Ramos (cell line): ENCODE data around the gene RFC5.
"Not testable (repeated sequence)": the region's sequence is repeated elsewhere in the genome, so short reads cannot be mapped to it uniquely, and the experiment has no call there.

ENCODE experiments used
- in situ Hi-C: fragments of 300-500 bp; cut with MboI; formaldehyde crosslinking; loops from one replicate; pipeline ENCODE4 v1.14.3; 2022; ENCODE audit warnings: low sequenced_read_pairs; ENCODE audit not compliant: unreplicated experiment

RFC5 gene

DNA sequence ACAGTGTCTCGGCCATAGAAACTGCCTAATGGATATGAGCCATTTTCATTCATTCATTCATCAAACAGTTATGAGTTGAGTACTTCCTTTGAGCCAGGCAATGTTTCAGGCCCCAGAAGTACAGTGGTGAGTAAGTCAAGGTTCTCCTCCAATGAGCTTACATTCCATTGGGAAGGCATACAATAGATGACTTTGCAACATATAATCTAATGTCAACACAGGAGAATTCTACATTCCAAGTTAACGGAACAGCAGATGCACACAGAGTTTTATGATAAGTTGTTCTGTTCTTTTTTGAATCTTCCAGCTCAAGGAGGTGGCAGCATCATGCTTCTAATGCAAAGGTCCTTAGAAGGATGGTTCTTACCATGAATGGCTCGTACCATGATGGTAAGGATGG, 3.2 kb upstream of the RFC5 start:
- in situ Hi-C loops: no loop called here

DNA sequence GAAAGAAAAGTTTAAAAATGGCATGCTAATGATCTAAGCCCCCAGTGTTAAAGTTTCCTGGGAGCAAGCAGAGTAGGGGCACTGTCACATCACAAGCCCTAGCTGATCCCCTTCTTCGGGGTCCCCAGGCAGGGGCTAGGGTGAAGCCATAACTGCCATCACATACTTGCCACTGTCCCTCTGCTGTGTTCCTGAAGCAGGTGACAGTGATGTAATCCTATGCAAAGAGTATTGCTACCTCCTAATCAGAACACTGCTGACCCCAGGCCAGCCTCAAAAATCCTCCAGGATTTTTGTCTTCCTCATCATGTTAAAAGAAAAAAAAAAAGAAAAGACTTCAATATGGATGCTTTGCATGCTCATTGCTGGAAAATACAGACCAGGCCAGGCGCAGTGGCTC, 1.2 kb upstream of the RFC5 start:
- in situ Hi-C loops: no loop called here

DNA sequence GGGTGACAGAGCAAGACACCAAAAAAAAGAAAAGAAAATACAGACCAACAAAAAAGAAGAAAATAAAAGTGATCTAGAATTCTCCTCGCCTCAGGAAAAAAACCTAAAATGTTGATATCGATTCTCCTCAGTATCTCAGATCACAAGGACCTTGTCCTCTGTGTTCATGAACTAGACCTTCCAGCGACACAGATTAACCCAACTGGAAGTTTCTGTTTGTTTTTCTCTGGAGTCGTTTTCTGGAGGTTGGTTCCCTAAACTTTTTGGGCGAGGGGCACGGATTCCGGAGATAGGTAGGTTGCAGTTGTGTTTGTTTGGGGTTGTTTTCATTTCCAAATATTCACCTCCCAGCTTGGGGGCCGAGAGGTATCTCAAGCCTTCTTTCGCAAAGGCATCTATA, 559 bp upstream of the RFC5 start:
- in situ Hi-C loops: no loop called here

DNA sequence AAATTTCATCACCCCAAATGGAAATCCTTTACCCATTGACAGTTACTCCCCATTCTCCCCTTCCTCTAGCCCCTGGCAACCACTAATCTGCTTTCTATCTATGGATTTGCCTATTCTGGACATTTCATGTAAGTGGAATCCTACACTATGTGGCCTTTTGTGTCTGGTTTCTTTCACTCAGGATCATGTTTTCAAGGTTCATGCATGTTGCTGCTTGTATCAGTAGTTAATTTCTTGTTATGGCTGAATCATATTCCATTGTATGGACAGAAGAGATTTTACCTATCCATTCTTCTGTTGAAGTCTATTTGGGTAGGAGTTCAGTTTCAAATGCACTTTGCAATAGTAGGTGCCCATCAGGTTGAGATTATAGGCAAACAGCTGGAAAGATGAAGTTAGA, 1.4 kb downstream of the RFC5 start:
- in situ Hi-C loops: no loop called here

DNA sequence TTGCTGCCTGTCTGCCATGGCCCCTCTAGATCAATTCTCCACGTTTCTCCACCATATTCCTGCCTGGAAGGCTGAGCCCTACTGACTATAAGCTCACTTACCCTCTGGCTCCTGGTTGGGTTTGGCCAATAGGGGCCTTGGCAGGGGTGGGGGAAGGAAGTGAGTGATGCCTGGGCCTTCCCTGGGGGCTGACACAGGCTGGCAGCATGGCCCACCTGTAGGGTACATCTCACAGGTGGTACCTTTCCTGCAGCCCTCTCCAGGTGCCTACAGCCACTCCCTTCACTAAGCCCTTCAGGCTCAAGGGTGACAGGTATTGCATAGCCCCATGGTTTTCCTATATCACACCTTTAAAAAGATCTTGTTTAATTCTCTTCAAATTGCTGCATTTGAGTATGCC, 3.5 kb downstream of the RFC5 start:
- in situ Hi-C loops: no loop called here

DNA sequence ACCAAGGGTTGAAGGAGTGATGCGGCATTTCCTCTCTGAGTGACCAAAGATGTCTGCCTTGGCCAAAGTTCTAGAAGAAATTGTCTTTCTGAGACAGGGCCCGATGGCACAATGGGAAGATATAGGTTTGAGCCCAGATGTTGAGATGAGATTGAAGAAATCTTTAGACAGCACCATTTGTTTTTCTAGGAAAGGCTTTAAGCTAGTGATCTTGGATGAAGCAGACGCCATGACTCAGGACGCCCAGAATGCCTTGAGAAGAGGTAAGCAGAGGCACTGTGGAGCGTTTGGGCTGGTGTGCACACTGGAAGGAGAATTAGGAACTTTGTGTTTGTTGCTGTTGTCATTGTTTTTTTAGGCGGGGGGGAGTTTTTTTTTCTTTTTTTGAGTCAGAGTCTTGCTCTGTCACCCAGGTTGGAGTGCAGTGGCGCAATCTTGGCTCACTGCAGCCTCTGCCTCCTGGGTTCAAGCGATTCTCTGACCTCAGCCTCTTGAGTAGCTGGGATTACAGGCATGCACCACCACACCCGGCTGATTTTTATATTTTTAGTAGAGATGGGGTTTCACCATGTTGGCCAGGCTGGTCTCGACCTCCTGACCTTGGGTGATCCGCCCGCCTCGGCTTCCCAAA, 5.7 kb downstream of the RFC5 start:
- in situ Hi-C loops: not testable (repeated sequence)

DNA sequence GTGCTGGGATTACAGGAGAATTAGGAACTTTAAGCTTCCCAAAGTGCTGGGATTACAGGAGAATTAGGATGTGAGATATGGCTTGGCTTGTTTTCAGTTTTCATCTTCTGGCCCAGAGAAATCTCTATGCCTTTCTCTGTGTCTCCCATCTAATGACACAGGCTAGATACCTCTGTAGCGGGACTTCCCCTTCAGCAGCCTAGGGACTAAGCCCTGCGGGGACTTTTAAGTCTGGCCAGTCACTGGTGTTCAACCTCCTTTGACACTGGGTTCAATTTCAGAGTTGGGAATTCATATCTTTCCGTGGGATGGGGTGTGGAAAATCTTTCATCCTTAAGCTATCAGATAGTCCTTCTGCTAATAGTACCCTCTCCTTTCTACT, 6.2 kb downstream of the RFC5 start:
- in situ Hi-C loops: no loop called here

DNA sequence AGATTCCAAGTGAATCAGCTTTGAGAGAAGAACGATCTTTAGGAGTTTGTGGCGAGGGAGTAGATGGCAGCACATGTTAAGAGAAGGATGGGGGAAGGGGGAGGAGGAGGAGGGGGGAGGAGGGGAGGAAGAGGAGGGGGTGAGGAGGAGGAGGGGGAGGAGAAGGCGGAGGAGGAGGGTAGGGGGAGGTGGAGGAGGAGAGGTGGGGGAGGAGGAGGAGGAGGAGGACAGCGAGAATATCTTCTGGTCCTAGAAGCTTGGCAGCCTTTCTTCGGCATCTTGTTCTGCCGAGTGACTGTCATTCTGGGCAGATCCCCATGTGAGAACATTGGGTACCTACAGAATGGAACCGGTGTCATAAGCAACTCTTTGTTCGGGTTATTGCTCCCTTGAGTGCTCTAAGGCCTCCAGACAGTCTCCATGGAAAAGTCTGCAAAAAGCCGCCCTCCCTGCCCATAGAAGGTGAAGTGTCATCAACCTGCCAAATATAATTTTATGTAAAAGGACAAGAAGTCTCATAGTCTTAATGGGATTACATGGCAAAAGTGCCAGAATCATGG, 6.9 kb downstream of the RFC5 start:
- in situ Hi-C loops: no loop called here

DNA sequence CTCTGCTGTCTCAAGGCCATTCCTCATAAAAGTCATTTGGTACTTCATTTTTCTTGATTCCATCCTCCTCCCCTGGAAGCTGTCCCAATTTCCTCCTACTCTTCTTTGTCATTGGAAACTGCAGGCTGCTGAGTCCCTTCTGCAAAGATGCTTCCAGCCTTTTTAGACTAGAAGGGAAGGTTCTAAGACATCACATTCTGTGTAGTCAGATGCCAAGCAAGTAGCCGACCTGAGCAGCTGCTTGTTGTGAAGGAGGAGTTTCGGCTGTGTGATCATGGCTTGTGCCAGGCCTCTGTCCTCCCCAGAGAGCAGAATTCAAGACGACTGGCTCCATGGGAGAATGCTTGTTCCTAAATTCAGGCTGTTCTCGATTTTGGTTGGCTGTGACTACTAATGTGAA, 8.7 kb downstream of the RFC5 start:
- in situ Hi-C loops: no loop called here

DNA sequence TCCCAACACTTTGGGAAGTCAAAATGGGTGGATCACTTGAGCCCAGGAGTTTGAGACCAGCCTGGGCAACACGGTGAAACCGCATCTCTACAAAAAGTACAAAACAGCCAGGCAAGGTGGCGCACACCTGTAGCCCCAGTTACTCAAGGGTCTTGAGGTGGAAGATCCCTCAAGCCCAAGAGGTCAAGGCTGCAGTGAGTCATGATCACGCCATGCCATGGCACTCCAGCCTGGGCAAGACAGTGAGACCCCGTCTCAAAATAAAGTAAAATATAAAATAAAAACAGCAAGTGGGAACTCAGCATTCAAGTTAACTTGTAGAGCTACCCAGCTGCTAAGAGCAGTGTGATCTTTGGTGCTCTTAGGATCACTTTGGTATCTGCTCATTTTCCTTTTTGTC, 12.7 kb downstream of the RFC5 start:
- in situ Hi-C loops: no loop called here

DNA sequence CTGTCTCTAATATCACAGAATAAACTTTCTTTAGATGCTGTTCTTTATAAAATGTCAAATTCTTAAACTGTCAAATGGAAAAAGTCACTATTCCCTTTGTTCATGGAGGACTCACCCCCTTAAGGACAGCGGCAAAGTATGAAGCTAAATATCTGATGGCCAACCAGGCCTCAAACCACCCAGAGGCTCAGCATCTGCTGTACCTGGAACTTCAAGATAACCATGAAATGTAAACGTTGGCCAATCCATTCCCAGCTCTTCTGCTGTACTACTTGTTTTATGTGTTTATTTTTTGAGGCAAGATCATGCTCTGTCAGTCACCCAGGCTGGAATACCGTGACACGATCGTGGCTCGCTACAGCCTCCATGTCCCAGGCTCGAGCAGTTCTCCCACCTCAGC, 15.7 kb downstream of the RFC5 start:
- in situ Hi-C loops: no loop called here

DNA sequence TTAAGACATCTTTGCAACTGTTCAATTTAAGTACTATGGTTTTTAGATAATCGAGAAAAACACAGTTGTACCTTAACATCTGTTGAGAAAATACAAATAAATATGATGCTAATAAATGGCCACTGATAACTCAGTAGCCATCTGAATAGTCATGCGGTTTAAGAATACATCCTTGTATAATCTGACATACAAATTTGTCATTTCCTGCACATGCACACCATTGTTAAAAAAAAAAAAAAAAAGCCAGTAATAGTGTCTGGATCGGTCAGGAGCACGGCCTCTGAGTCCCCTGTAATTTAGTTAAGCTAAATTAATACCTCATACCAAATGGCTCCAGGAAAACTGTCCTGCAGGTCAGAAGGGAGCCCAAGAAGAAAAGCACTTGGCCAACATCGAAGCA, 16.8 kb downstream of the RFC5 start:
- in situ Hi-C loops: no loop called here

DNA sequence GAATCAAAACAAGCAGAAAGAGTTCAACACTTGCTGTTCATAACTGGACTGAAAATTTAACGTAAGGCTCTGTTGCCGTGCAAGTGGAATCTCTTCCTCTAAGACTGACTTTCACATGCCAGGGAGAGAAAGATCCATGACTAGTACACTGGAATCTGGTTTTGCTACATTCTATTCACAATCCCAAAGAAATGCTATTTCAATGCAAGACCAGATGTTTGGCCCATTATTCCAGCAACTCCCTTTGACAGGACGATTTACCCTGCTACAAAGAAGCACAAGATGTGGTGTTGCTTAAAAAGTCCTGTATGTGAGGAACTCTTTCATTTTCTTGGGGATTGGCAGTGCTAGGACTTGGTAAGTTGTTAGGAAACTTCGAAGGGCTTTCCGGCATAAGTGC, 17.4 kb downstream of the RFC5 start:
- in situ Hi-C loops: no loop called here

DNA sequence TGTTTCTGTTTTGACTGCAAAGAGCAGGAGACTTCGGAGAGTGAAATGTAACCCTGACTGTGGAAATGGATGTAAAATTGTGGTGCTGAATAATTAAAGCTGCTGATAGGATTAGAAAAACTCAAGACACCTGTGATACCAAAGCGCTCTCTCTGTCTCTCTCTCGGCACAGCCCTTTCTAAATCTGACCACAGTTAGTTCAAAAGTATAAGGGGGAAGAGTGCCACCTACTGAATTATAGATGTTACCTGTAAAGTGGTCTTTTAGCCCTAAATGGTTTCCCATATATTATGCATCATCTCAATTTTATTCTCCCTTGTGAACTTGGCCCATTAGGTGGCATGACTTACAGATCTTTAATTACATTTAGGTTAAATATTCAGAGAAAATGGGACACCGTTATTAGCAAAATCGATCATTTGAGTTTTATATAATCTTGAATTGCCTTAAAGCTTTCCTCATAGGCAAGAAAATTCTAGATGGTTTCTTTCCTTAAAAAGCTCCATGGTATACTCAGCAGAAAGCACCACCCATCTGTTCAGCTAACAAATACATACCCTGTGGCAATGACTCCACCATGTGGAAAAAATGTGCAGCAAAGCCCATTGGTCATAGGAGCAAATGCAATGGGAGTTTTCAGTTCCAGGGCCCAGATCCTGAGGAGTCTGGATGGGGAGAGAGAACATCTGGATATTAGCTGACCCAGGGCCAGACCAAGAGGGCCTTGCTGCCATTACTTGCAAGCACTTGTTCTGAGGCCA, 18.1 kb downstream of the RFC5 start:
- in situ Hi-C loops: no loop called here

DNA sequence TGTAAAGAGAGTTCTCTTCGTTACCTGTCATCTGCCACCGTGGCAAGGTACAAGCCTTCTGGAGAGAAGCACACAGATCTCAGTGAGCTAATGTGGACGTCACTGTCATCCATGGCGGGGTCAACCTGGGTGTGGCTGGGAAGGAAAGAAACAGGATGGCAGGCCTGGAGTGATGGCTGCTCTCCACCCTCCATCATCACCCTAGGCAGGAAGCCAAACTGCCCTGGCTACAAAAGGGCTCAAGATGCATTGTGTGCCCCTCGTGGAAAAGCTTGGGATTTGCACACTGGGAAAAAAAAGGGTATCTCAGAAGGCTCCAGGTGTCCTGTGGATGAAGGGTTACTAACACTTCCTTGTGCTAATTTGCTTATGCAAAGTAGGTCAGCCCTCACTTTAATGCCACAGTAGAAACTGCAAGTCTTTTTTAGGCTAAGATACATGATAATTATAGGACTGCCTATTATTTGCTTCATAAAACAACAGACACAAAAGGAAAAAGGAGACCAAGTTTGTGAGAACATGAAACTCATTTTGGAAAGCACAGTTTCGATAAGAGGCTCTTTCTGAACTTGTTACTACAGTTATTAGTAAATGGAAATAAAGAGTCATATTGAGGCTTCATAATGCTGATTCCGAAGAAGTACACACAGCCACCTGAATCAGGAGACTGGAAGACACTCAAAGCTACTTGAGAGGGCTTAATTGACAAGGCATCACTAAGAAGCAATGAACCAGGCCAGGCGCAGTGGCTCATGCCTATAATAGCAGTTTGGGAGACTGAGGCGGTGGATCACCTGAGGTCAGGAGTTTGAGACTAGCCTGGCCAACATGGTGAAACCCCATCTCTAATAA, 18.9 kb downstream of the RFC5 start:
- in situ Hi-C loops: no loop called here

DNA sequence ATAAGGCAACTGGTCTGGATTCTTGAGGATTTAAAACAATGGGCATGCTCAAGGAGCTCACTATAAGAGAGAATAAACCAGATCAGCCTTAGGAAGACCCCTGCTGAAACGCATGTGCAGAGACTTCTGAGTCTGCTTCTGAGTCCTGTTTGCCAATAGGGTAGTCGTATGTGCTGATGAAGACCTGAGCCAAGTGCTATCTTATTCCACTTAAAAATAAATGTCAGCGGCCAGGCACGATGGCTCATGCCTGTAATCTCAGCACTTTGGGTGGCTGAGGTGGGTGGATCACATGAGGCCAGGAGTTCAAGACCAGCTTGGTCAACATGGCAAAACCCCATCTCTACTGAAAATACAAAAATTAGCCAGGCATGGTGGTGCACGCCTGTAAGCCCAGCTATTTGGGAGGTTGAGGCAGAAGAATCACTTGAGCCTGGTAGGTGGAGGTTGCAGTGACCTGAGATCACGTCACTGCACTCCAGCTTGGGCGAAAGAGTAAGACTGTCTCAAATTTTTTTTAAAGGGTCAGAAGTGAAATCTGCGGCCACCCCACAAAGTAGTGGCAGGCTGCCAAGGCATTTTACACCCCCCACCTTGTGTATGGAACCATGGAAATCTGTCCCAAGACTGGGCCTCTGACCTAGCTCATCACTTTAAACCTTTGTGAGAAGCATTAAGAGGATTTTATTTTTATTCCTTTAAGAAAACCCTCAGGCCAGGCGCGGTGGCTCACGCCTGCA, 20.3 kb downstream of the RFC5 start:
- in situ Hi-C loops: no loop called here

DNA sequence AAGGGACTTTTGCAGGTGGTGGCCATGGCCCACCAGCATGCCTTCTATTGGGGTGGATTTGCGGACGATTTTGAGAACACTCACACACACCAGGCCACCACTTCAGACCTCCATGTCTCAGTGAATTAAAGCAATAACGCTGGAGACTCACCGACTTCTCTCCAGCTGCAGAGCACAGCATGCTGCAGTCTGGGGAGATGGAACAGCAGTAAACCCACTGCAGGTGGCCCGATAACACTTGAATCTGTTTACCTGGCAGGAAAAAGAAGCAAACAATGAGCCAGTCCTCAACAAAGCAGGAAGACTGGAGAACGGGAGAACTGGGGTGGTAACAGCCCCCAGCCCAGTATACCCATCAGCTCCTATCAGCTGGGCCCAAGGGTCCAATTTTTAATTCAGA, 21.6 kb downstream of the RFC5 start:
- in situ Hi-C loops: no loop called here

DNA sequence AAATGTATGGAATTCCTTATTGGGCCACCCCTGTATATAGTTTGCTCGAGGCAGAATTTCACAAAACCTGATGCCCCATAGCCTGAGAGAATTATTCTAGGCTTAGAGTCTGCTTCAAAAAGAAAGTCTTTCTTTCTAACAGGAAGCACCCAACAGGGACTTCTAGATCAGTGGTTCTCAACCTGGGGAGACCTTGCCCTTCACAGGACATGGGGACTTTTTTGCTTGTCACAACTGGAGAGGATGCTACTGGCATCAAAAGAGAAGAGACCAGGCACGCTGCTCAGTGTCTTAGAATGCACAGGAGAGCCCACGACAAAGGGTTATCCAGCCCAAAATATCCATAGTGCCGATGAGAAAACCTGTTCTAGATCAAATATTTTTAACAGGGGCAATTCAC, 25.6 kb downstream of the RFC5 start:
- in situ Hi-C loops: no loop called here

DNA sequence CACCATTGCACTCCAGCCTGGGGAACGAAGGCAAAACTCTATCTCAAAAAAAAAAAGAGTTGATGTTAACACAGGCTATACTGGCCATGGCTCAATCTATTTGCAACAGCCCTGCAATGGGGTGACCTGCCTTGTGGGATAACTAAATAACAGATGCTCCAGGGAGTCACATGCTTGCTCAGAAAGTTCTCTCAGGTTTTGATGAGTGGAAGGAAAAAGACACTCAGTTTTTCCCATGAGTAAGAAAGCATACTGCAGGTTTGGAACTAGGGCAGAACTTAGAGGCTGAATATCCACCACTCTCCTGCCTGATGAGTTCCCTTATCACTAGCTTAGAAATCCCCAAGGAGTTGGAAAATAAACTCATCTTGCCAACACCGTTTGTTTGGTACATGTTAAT, 27.6 kb downstream of the RFC5 start:
- in situ Hi-C loops: no loop called here

DNA sequence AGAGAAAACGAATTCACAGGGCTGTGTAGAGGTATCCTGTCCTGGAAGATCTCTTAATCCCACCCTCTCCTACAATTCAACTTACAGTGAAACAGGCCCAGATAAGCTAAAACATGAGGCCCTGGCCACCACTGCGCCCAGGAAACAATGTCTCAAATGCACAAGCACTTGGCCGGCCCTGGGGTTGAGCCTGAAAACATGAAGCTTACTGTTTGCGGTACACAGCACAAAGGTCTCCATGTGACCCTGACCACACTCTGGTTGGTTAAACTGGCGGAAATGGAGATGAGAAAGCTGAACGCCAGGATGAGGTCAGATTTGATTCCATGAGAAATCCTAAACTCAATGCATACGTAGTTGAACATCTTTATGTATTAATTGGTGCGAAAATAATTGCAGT, 28.1 kb downstream of the RFC5 start:
- in situ Hi-C loops: no loop called here
